Measurements from ENCODE around the gene NIT1.
"Not testable (repeated sequence)": the region's sequence is repeated elsewhere in the genome, so short reads cannot be mapped to it uniquely, and the experiment has no call there.

NIT1 gene

DNA sequence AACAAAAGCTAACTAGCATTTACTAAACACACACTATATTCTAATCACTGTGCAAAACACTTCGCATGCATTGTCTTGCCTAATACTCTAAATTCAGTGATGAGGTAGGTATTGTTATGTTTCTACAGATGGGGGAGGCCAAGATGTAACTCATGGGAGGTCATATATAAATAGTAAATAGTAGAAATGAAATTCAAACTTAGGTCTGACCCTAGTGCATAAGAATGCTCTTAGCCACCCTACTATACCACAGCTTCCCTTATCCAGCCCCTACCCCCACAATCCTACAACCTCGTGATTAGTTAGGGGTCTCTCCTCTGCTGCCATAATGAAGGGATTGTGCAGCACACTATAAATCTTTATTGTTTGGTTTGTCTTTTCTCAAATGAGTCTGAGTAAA, 3.3 kb upstream of the NIT1 start:
- TF ChIP-seq FOXK2 (IDR thresholded peaks at IDR 0.05) = no peak
- no peak for TF ChIP-seq ELF4 (IDR thresholded peaks at IDR 0.05)
- TF ChIP-seq FOXA1 (IDR thresholded peaks at IDR 0.05) = no peak
- no peak for TF ChIP-seq FOXM1 (IDR thresholded peaks at IDR 0.05; ENCODE audit: borderline replicate concordance)
- no peak for TF ChIP-seq SP1 (IDR thresholded peaks at IDR 0.05)
- TF ChIP-seq NFRKB (IDR thresholded peaks at IDR 0.05) = no peak
- TF ChIP-seq L3MBTL2 (conservative IDR thresholded peaks at IDR 0.05) = no peak
- no peak for TF ChIP-seq BHLHE40 (IDR thresholded peaks at IDR 0.05; ENCODE audit: borderline replicate concordance)
- TF ChIP-seq TARDBP (IDR thresholded peaks at IDR 0.05) = no peak
- TF ChIP-seq ARNT (IDR thresholded peaks at IDR 0.05) = no peak
- CTCF ChIA-PET = no interaction called here
- DNase-seq (ENCODE audit: extremely low spot score) = no peak
- POLR2A ChIA-PET = interaction anchor here (0.7 kb wide), 1 partner anchor 70 kb away, joined by 3 read pairs; no protein-coding TSS in a partner anchor

DNA sequence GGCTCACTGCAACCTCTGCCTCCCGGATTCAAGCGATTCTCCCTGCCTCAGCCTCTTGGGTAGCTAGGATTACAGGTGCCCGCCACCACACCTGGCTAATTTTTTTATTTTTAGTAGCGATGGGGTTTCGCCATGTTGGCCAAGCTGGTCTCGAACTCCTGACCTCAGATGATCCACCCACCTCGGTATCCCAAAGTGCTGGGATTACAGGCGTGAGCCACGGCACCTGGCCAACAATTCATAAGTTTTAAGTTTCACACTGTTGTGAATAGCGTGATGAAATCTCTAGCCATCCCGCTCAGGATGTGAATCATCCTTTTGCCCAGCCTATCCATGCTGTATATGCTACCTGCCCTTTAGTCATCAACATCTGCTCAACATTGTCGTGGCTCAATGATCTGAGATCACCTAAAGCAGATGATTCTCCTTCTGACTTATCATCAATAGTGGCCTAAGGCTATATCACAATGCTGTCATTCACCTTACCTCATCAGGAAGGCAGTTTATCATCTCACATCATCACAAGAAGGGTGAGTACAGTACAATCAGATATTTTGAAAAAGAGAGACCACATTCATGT, 2.7 kb upstream of the NIT1 start:
- TF ChIP-seq CTBP1 (IDR thresholded peaks at IDR 0.05; ENCODE audit: borderline replicate concordance) = no peak
- no peak for TF ChIP-seq TARDBP (IDR thresholded peaks at IDR 0.05)
- no peak for TF ChIP-seq FOXK2 (IDR thresholded peaks at IDR 0.05)
- no peak for TF ChIP-seq BHLHE40 (IDR thresholded peaks at IDR 0.05; ENCODE audit: borderline replicate concordance)
- no peak for TF ChIP-seq HDGF (IDR thresholded peaks at IDR 0.05; ENCODE audit: borderline replicate concordance)
- no peak; the same call in 1 of the 2 replicates for TF ChIP-seq L3MBTL2 (conservative IDR thresholded peaks at IDR 0.05)
- ChIA-PET POLR2A (interaction anchor here (0.7 kb wide), 1 partner anchor 70 kb away, joined by 3 read pairs; no protein-coding TSS in a partner anchor), CTCF (no interaction called here)
- no peak for DNase-seq (ENCODE audit: extremely low spot score)

DNA sequence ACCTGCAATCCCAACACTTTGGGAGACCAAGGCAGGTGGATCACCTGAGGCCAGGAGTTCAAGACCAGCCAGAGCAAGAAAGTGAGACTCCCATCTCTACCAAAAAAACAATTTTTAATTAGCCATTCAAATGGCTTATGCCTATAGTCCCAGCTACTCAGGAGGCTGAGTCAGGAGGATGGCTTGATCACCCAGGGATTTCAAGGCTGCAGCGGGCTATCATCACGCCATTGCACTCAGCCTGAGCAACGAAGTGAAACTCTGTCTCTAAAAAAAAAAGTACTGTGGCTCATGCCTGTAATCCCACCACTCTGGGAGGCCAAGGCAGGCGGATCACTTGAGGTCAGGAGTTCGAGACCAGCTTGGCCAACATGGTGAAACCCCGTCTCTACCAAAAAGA, 1.9 kb upstream of the NIT1 start:
- CTCF ChIA-PET; POLR2A ChIA-PET; DNase-seq (ENCODE audit: extremely low spot score): not testable (repeated sequence)

DNA sequence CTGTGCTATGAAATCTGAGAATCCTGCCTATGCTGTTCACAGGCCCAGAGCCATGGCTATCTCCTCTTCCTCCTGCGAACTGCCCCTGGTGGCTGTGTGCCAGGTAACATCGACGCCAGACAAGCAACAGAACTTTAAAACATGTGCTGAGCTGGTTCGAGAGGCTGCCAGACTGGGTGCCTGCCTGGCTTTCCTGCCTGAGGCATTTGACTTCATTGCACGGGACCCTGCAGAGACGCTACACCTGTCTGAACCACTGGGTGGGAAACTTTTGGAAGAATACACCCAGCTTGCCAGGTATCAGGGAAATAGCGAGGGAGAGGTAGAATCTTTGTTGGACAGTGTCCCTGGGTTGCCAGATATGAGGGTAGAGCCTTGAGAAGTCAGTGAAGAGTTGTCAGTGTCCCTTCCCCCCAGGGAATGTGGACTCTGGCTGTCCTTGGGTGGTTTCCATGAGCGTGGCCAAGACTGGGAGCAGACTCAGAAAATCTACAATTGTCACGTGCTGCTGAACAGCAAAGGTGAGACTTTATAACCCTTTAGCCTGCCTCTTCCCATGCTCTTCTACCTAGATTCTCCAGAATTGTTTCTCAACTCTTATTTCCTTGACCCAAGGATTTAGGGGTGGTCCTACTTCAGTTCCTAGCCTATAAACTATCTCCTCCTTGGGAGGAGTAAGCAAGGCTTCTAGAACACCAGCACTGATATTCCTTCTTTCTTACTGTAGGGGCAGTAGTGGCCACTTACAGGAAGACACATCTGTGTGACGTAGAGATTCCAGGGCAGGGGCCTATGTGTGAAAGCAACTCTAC, 1.4 kb downstream of the NIT1 start:
- peak; percentile 71 for DNase-seq (ENCODE audit: extremely low spot score)
- POLR2A ChIA-PET = no interaction called here
- CTCF ChIA-PET = interaction anchor here (0.6 kb wide), 1 partner anchor 25 kb away, joined by 3 read pairs; no protein-coding TSS in a partner anchor
- no peak for TF ChIP-seq SP1 (IDR thresholded peaks at IDR 0.05)
- no peak for TF ChIP-seq FOXK2 (IDR thresholded peaks at IDR 0.05)
- TF ChIP-seq HDGF (IDR thresholded peaks at IDR 0.05; ENCODE audit: borderline replicate concordance) = no peak
- TF ChIP-seq ELF4 (IDR thresholded peaks at IDR 0.05) = no peak
- no peak for TF ChIP-seq FOXM1 (IDR thresholded peaks at IDR 0.05; ENCODE audit: borderline replicate concordance)
- TF ChIP-seq L3MBTL2 (conservative IDR thresholded peaks at IDR 0.05) = 0 out of 2 replicates have a peak, but pooled peaks have one; percentile 29
- no peak for TF ChIP-seq LEF1 (IDR thresholded peaks at IDR 0.05; ENCODE audit: borderline replicate concordance)
- TF ChIP-seq, protein P1, sequence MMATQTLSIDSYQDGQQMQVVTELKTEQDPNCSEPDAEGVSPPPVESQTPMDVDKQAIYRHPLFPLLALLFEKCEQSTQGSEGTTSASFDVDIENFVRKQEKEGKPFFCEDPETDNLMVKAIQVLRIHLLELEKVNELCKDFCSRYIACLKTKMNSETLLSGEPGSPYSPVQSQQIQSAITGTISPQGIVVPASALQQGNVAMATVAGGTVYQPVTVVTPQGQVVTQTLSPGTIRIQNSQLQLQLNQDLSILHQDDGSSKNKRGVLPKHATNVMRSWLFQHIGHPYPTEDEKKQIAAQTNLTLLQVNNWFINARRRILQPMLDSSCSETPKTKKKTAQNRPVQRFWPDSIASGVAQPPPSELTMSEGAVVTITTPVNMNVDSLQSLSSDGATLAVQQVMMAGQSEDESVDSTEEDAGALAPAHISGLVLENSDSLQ (IDR thresholded peaks at IDR 0.05) = no peak
- TF ChIP-seq NFRKB (IDR thresholded peaks at IDR 0.05) = no peak

DNA sequence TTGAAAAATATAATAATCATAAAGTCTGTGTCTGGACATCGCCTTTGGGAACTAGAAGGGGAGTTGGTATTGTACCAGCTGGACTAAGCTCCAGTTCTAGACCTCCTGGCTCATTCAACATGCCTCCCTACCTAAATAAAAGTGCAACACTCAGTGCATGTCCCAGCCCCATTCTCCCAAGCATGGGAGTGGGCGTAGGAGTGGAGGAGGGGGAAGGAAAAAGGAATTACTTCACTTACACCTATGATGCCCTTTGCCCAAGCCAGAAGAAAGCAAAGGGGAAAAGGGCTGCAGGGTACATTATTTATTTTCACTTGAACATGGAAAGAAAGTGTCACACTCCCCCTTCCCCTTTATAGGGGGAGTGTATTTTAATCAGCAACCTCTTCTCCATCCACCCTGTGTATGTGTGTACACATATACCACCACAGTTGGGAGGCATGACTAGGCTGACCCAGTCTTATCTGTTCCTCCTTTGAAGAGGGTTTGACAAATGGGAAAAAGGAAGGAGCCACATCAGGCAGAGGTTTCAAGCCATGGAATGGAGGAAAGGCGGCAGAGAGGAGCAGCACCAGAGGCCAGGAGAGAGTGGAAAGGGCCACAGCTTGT, 3.2 kb downstream of the NIT1 start:
- TF ChIP-seq ZNF384 (IDR thresholded peaks at IDR 0.05) = no peak
- no peak for TF ChIP-seq FOXA1 (IDR thresholded peaks at IDR 0.05)
- no peak for TF ChIP-seq ARNT (IDR thresholded peaks at IDR 0.05)
- TF ChIP-seq CTBP1 (IDR thresholded peaks at IDR 0.05; ENCODE audit: borderline replicate concordance) = no peak
- no peak for TF ChIP-seq FOXK2 (IDR thresholded peaks at IDR 0.05)
- TF ChIP-seq HDGF (IDR thresholded peaks at IDR 0.05; ENCODE audit: borderline replicate concordance) = no peak
- TF ChIP-seq SUZ12 (IDR thresholded peaks at IDR 0.05) = no peak
- TF ChIP-seq, protein P1 (IDR thresholded peaks at IDR 0.05) = no peak
- CTCF ChIA-PET = no interaction called here
- no peak for DNase-seq (ENCODE audit: extremely low spot score)
- POLR2A ChIA-PET = no interaction called here

DNA sequence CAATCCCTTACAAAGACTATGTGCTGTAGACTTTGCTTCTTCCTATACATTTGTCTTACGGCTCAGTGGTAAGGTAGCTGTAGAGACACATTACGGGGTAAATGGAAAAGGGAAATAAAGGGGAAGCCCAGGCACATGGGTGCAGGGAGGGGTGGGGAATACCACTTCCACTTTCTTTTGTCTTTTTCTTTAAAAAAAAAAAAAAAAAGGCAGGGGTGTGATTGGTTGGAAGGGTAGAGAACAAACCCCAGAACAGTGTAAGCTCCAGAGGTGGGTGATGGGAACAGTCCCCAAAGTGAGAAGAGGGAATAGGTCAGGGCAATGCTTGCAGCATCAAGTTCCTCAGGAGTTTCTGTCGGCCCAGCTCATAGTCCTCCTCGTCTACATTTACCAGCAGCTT, 3.9 kb downstream of the NIT1 start:
- ChIA-PET POLR2A (interaction anchor here (1.1 kb wide), 1 partner anchor 32 kb away, joined by 3 read pairs; the partner anchor contains the start of gene UFC1), CTCF (no interaction called here)
- TF ChIP-seq ZNF384 (IDR thresholded peaks at IDR 0.05) (no peak), L3MBTL2 (conservative IDR thresholded peaks at IDR 0.05) (no peak), LEF1 (IDR thresholded peaks at IDR 0.05; ENCODE audit: borderline replicate concordance) (no peak), ARNT (IDR thresholded peaks at IDR 0.05) (no peak)
- DNase-seq (ENCODE audit: extremely low spot score) = no peak

DNA sequence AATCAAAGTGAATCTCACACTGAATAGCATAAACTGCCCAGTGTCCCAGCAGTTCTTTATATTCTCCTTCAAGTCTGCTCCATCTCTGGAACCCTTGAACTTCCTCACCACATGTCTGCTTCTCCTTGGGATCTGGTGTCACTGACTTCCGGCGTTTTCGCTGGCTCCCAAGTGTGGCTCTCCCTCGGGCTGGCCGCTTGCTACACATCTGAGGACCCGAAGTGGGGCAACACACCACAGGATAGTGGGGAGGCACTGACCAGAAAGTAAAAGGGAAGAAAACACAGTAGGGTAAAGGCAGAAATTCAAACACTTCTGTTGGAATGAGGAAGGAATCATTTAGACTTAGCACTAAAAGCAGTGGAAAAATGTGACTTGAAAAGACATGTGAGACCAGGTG, 5.1 kb downstream of the NIT1 start:
- CTCF ChIA-PET = no interaction called here
- DNase-seq (ENCODE audit: extremely low spot score) = no peak
- POLR2A ChIA-PET = no interaction called here
- TF ChIP-seq BHLHE40 (IDR thresholded peaks at IDR 0.05; ENCODE audit: borderline replicate concordance) (no peak), FOXA1 (IDR thresholded peaks at IDR 0.05) (no peak)
